GM21529 (cell line): ENCODE results near the gene CNOT4.

Source experiments
- ATAC-seq: cut with Tn5 transposase; IDR thresholded peaks from one replicate; pipeline ENCODE4 v1.9.1; 2021; ENCODE audit not compliant: unreplicated experiment

Gene CNOT4

GRCh38 chr7:135405969-135406368 is 103.9 kb downstream of the CNOT4 start:
- no peak for ATAC-seq

- no peak for ATAC-seq
These were observed 106.6 kb downstream of the CNOT4 start for GRCh38 chr7:135403302-135403701.

- no peak for ATAC-seq
These were observed 112.2 kb downstream of the CNOT4 start for GRCh38 chr7:135397689-135398088.

- no peak for ATAC-seq
These were observed 117.2 kb downstream of the CNOT4 start for GRCh38 chr7:135392701-135393100.

- no peak for ATAC-seq
These were observed 118.4 kb downstream of the CNOT4 start for GRCh38 chr7:135391514-135391913.

- no peak for ATAC-seq
These were observed 119.1 kb downstream of the CNOT4 start for GRCh38 chr7:135390829-135391228.

GRCh38 chr7:135389971-135390370 is 119.9 kb downstream of the CNOT4 start:
- ATAC-seq = no peak

GRCh38 chr7:135388616-135389015 is 121.3 kb downstream of the CNOT4 start:
- no peak for ATAC-seq

GRCh38 chr7:135386776-135387175 is 123.1 kb downstream of the CNOT4 start:
- no peak for ATAC-seq

- ATAC-seq = no peak
These were observed 123.7 kb downstream of the CNOT4 start for GRCh38 chr7:135386181-135386580.

- ATAC-seq = no peak
These were observed 124.7 kb downstream of the CNOT4 start for GRCh38 chr7:135385209-135385608.

GRCh38 chr7:135383525-135384175 is 126.3 kb downstream of the CNOT4 start:
- ATAC-seq = no peak

GRCh38 chr7:135382173-135382572 is 127.7 kb downstream of the CNOT4 start:
- ATAC-seq = no peak

- no peak for ATAC-seq
These were observed 128.5 kb downstream of the CNOT4 start for GRCh38 chr7:135381369-135381768.

- no peak for ATAC-seq
These were observed 129.6 kb downstream of the CNOT4 start for GRCh38 chr7:135380351-135380750.

- no peak for ATAC-seq
These were observed 132.7 kb downstream of the CNOT4 start for GRCh38 chr7:135377171-135377570.

- no peak for ATAC-seq
These were observed 133.8 kb downstream of the CNOT4 start for GRCh38 chr7:135375908-135376699.

GRCh38 chr7:135374736-135375135 is 135.2 kb downstream of the CNOT4 start:
- no peak for ATAC-seq

GRCh38 chr7:135372222-135372621 is 137.7 kb downstream of the CNOT4 start:
- ATAC-seq = no peak

GRCh38 chr7:135370656-135371055 is 139.2 kb downstream of the CNOT4 start:
- ATAC-seq = no peak

- ATAC-seq = no peak
These were observed 140.5 kb downstream of the CNOT4 start for GRCh38 chr7:135369405-135369804.

GRCh38 chr7:135368416-135369186 is 141.3 kb downstream of the CNOT4 start:
- no peak for ATAC-seq
